Epithelial cell of proximal tubule (primary cell): ENCODE data around the gene CEP250. TPM values are rescaled to one million over a fixed set of nuclear protein-coding genes. Genes with fewer than 3 reads are reported as not detected.

Experiments
- DNase-seq: peaks from one replicate; pipeline ENCODE4 v3.0.0-alpha.2; 2011; ENCODE audit warnings: low read depth
- H3K4me3 ChIP-seq: 2 replicates; pipeline ENCODE4 v1.5.1; 2011; ENCODE audit warnings: low read depth, mild to moderate bottlenecking, low read length
- total RNA-seq: library from RNA; depleted of rRNA; stranded (reverse); fragments of >200 nt; gene quantifications from 2 replicates; pipeline ENCODE4 v1.2.3, GENCODE V29; 2015
- TF ChIP-seq, protein P1 (sequence below): conservative IDR thresholded peaks from 2 replicates; pipeline ENCODE4 v1.5.1; 2012; ENCODE audit warnings: low read depth, mild to moderate bottlenecking, low read length

CEP250 gene
- total RNA-seq, 1 donor from 2014 or later, result 91.7 TPM

GRCh38 chr20:35503841-35504561, 48.6 kb downstream of the CEP250 start:
- DNase-seq, result no peak
- no peak overlapping the region for H3K4me3 ChIP-seq
- TF ChIP-seq, protein P1, sequence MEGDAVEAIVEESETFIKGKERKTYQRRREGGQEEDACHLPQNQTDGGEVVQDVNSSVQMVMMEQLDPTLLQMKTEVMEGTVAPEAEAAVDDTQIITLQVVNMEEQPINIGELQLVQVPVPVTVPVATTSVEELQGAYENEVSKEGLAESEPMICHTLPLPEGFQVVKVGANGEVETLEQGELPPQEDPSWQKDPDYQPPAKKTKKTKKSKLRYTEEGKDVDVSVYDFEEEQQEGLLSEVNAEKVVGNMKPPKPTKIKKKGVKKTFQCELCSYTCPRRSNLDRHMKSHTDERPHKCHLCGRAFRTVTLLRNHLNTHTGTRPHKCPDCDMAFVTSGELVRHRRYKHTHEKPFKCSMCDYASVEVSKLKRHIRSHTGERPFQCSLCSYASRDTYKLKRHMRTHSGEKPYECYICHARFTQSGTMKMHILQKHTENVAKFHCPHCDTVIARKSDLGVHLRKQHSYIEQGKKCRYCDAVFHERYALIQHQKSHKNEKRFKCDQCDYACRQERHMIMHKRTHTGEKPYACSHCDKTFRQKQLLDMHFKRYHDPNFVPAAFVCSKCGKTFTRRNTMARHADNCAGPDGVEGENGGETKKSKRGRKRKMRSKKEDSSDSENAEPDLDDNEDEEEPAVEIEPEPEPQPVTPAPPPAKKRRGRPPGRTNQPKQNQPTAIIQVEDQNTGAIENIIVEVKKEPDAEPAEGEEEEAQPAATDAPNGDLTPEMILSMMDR, result no peak

DNA sequence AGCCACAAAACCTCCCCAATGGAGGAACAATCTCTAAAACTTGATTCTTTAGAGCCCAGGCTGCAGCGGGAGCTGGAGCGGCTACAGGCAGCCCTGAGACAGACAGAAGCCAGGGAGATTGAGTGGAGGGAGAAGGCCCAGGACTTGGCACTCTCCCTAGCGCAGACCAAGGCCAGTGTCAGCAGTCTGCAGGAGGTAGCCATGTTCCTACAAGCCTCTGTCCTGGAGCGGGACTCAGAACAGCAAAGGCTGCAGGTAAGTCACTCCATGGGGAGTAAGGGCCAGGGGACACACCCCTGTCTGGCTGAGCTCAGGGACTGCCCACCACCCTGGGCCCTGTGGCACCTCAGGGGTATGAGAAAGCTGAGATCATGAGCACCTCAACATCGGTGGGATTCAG, 49.4 kb downstream of the CEP250 start:
- H3K4me3 ChIP-seq, result no peak overlapping the region
- TF ChIP-seq, protein P1, result no peak
- DNase-seq, result no peak

- H3K4me3 ChIP-seq, result no peak overlapping the region
- no peak for DNase-seq
- TF ChIP-seq, protein P1, result no peak
Measured at GRCh38 chr20:35506179-35506578, 50.8 kb downstream of the CEP250 start.

- TF ChIP-seq, protein P1, result no peak
- H3K4me3 ChIP-seq, result no peak overlapping the region
- DNase-seq, result no peak
Measured at GRCh38 chr20:35506872-35507638, 51.7 kb downstream of the CEP250 start.

- TF ChIP-seq, protein P1, result no peak
- H3K4me3 ChIP-seq, result no peak overlapping the region
- no peak for DNase-seq
Measured at GRCh38 chr20:35508493-35509218, 53.3 kb downstream of the CEP250 start.

- DNase-seq, result no peak
- H3K4me3 ChIP-seq, result no peak overlapping the region
- TF ChIP-seq, protein P1, result no peak
Measured at GRCh38 chr20:35510951-35511735, 55.7 kb downstream of the CEP250 start.
